T-cell (primary cell): ENCODE data around the gene LILRA6. TPM values are rescaled to one million over a fixed set of nuclear protein-coding genes. Genes with fewer than 3 reads are reported as not detected.
A peak's percentile ranks its signal among the peaks of the same experiment; 100 is the strongest.
"Not testable (repeated sequence)": the region's sequence is repeated elsewhere in the genome, so short reads cannot be mapped to it uniquely, and the experiment has no call there.

ENCODE experiments used
- ATAC-seq, 4 experiments: fragments of 200-7000 bp in 3 of 4; fragments of 150-1000 bp in 1 of 4; cut with Tn5 transposase; replicated peaks in 1 of 4; 1 replicate in 3 of 4; 2 replicates in 1 of 4; pipeline ENCODE4 v1.10.0; 2021; ENCODE audit warnings: moderate library complexity in 3 of 4, mild to moderate bottlenecking in 2 of 4, moderate number of reproducible peaks in 1 of 4
- CTCF ChIA-PET, 2 donors: fragments of 300-600 bp; sonication (Branson Sonifier 250); formaldehyde crosslinking; loops; one replicate each; lab custom pipeline; 2022; ENCODE audit warnings: antibody characterized with exemption in 2 of 2; lab: Charles Lee
- POLR2A ChIA-PET, 2 donors: fragments of 300-600 bp; sonication (Branson Sonifier 250); formaldehyde crosslinking; loops; one replicate each; lab custom pipeline; 2022; ENCODE audit warnings: antibody characterized with exemption in 2 of 2; lab: Charles Lee
- DNase-seq, 35 experiments: peaks; one replicate each; pipeline versions ENCODE4 v3.0.0 to v3.0.0-alpha.2; 2013 to 2023
- H3K27ac ChIP-seq: one replicate; pipeline ENCODE4 v1.5.1; 2013; ENCODE audit warnings: low read length
- H3K27me3 ChIP-seq, 2 experiments: replicated peaks in 1 of 2; 1 replicate in 1 of 2; 2 replicates in 1 of 2; pipeline versions ENCODE4 v1.6.1 to v1.7.0; 2013; ENCODE audit warnings: low read length in 1 of 2, mixed read lengths in 1 of 2; ENCODE audit not compliant: control insufficient read depth in 2 of 2, insufficient read depth in 2 of 2; ENCODE audit errors: extremely low read depth in 1 of 2
- H3K36me3 ChIP-seq, 2 donors: 1 replicate in 1 of 2; 2 replicates in 1 of 2; pipeline versions ENCODE4 v1.6.1 to v1.7.0; 2013; ENCODE audit warnings: low read length in 1 of 2; ENCODE audit not compliant: control insufficient read depth in 2 of 2, insufficient read depth in 1 of 2; ENCODE audit errors: extremely low read depth in 1 of 2
- H3K4me1 ChIP-seq, 2 experiments: 1 replicate in 1 of 2; 2 replicates in 1 of 2; pipeline versions ENCODE4 v1.6.1 to v1.7.0; 2013; ENCODE audit warnings: low read length in 2 of 2, mixed read lengths in 1 of 2; ENCODE audit not compliant: insufficient read depth in 2 of 2, control insufficient read depth in 1 of 2; ENCODE audit errors: extremely low read depth in 1 of 2
- H3K4me3 ChIP-seq, 2 donors: 1 replicate in 1 of 2; 2 replicates in 1 of 2; pipeline versions ENCODE4 v1.5.1 to v1.7.0; 2013; ENCODE audit warnings: mild to moderate bottlenecking in 2 of 2, low read length in 1 of 2, moderate library complexity in 1 of 2; ENCODE audit not compliant: control insufficient read depth in 1 of 2; ENCODE audit errors: extremely low read depth in 1 of 2
- H3K9me3 ChIP-seq: 2 replicates; pipeline ENCODE4 v1.7.0; 2013
- H3K27ac Mint-ChIP-seq, 2 donors: one replicate each; pipeline ENCODE4 v1.8.0; 2020 to 2021; ENCODE audit warnings: mild to moderate bottlenecking in 2 of 2, mixed read lengths in 2 of 2
- H3K27me3 Mint-ChIP-seq, 2 donors: one replicate each; pipeline ENCODE4 v1.8.0; 2021 to 2022; ENCODE audit warnings: mixed read lengths in 2 of 2
- H3K36me3 Mint-ChIP-seq: one replicate; pipeline ENCODE4 v1.8.0; 2021; ENCODE audit warnings: mixed read lengths
- H3K4me1 Mint-ChIP-seq, 3 donors: one replicate each; pipeline ENCODE4 v1.8.0; 2020 to 2022; ENCODE audit warnings: mixed read lengths in 3 of 3, mild to moderate bottlenecking in 1 of 3
- H3K4me3 Mint-ChIP-seq, 3 donors: one replicate each; pipeline ENCODE4 v1.8.0; 2020 to 2022; ENCODE audit warnings: mild to moderate bottlenecking in 3 of 3, mixed read lengths in 3 of 3, moderate library complexity in 3 of 3
- H3K9me3 Mint-ChIP-seq, 3 donors: one replicate each; pipeline ENCODE4 v1.8.0; 2020 to 2022; ENCODE audit warnings: mixed read lengths in 3 of 3
- WGBS: methylation state at CpG from one replicate; pipeline ENCODE4 v1.1.5; 2013; ENCODE audit warnings: missing lambda C conversion rate; ENCODE audit not compliant: insufficient coverage; 5-methylcytosine and 5-hydroxymethylcytosine counted together
- total RNA-seq, 35 experiments: library from RNA in 6 of 35; stranded (reverse) in 6 of 35; fragments of 120-200 nt in 1 of 35; gene quantifications; one replicate each; pipeline versions ENCODE4 v1.2.1 to v1.2.4 and lab custom pipeline; 2013 to 2026

The LILRA6 gene
- total RNA-seq, 5 donors from 2014 or later (not counting 1 experiment from before 2014, with no cell fraction given): 0.13 to 0.58 (median 0.43) TPM; not detected in 2

GRCh38 chr19:54214734-54215133 lies 27.9 kb downstream of the LILRA6 start:
- peaks cover 17 to 23% (median 21%) of the 10 kb centered on the region in 3 donors for H3K4me1 Mint-ChIP-seq
- H3K27me3 Mint-ChIP-seq, POLR2A ChIA-PET, H3K36me3 Mint-ChIP-seq, DNase-seq, ATAC-seq, H3K9me3 ChIP-seq, H3K4me3 Mint-ChIP-seq, H3K36me3 ChIP-seq, H3K27ac Mint-ChIP-seq, H3K9me3 Mint-ChIP-seq, CTCF ChIA-PET, H3K4me3 ChIP-seq, H3K27ac ChIP-seq, H3K27me3 ChIP-seq: not testable (repeated sequence)
- no CpG with 5 or more reads among the region's 19 CpGs for WGBS
- peaks cover 0 to 19% of the 10 kb centered on the region in 2 experiments for H3K4me1 ChIP-seq

GRCh38 chr19:54214217-54214616 lies 28.4 kb downstream of the LILRA6 start:
- peaks cover 22 to 27% (median 25%) of the 10 kb centered on the region in 3 donors for H3K4me1 Mint-ChIP-seq
- no CpG with 5 or more reads among the region's 5 CpGs for WGBS
- H3K36me3 ChIP-seq, CTCF ChIA-PET, H3K27me3 ChIP-seq, DNase-seq, POLR2A ChIA-PET, H3K4me3 ChIP-seq, H3K4me3 Mint-ChIP-seq, H3K27me3 Mint-ChIP-seq, H3K9me3 Mint-ChIP-seq, H3K9me3 ChIP-seq, H3K27ac ChIP-seq, ATAC-seq, H3K36me3 Mint-ChIP-seq, H3K27ac Mint-ChIP-seq: not testable (repeated sequence)
- H3K4me1 ChIP-seq: peaks cover 0 to 24% of the 10 kb centered on the region in 2 experiments

- H3K4me1 Mint-ChIP-seq: peaks cover 50 to 55% (median 51%) of the 10 kb centered on the region in 3 donors
These were observed 31.4 kb downstream of the LILRA6 start for GRCh38 chr19:54211235-54211634.

GRCh38 chr19:54209811-54210494 lies 32.6 kb downstream of the LILRA6 start:
- H3K27me3 ChIP-seq: no peaks in the 10 kb centered on the region
- no peaks in the 10 kb centered on the region for H3K9me3 ChIP-seq
- H3K9me3 Mint-ChIP-seq: no peaks in the 10 kb centered on the region
- H3K36me3 ChIP-seq: peaks cover 15 to 31% of the 10 kb centered on the region in 2 donors
- H3K4me1 ChIP-seq: peaks cover 0 to 64% of the 10 kb centered on the region in 2 experiments
- no peaks in the 10 kb centered on the region for H3K27me3 Mint-ChIP-seq
- peak overlapping the region; percentile 64 for H3K27ac ChIP-seq
- POLR2A ChIA-PET: interaction anchor here in 1 of 2 donors (0.7 kb wide), 2 partner anchors 20 to 37 kb away, joined by 3 to 6 read pairs; no protein-coding TSS in a partner anchor
- H3K4me3 Mint-ChIP-seq: peak overlapping the region in 2 of 3 donors; percentile 18 to 40
- H3K27ac Mint-ChIP-seq: peak overlapping the region; percentile 68 to 72
- DNase-seq (peak in 17 of 35 experiments; percentile 8 to 56 (median 32)), ATAC-seq (no peak)
- CTCF ChIA-PET: interaction anchor here in 1 of 2 donors (0.5 to 1.7 kb wide), 2 partner anchors 21 to 1499 kb away, joined by 3 to 12 read pairs; partner anchors contain the start of gene MBOAT7
- H3K36me3 Mint-ChIP-seq: peaks cover 31% of the 10 kb centered on the region
- 32% methylated on average over 10 of the region's 10 CpGs for WGBS
- peaks cover 61 to 65% (median 62%) of the 10 kb centered on the region in 3 donors for H3K4me1 Mint-ChIP-seq
- H3K4me3 ChIP-seq: no peak overlapping the region

More at GRCh38 chr19:54211235-54211634, 31.4 kb downstream of the LILRA6 start:
- WGBS: 73% methylated on average over 10 of the region's 12 CpGs
- H3K4me1 ChIP-seq: peaks cover 0 to 54% of the 10 kb centered on the region in 2 experiments
- H3K27ac Mint-ChIP-seq: peak overlapping the region; percentile 53 to 60
- H3K27me3 Mint-ChIP-seq: no peaks in the 10 kb centered on the region
- no peak for DNase-seq
- peak overlapping the region; percentile 64 for H3K27ac ChIP-seq
- peak overlapping the region in 2 of 3 donors; percentile 18 to 31 for H3K4me3 Mint-ChIP-seq
- H3K9me3 ChIP-seq: no peaks in the 10 kb centered on the region
- POLR2A ChIA-PET: interaction anchor here in 1 of 2 donors (1.0 kb wide), 2 partner anchors 21 to 22 kb away, joined by 4 read pairs; partner anchors contain the start of genes MBOAT7 and TSEN34
- CTCF ChIA-PET: interaction anchor here in 1 of 2 donors (0.7 to 1.7 kb wide), 4 partner anchors 21 to 357 kb away, joined by 3 to 12 read pairs (median 6); partner anchors contain the start of genes CNOT3, MBOAT7 and TSEN34
- ATAC-seq: peak in 1 of 4 experiments; percentile 6
- no peaks in the 10 kb centered on the region for H3K9me3 Mint-ChIP-seq
- no peaks in the 10 kb centered on the region for H3K27me3 ChIP-seq
- no peak overlapping the region for H3K4me3 ChIP-seq
- peaks cover 7 to 19% of the 10 kb centered on the region in 2 donors for H3K36me3 ChIP-seq
- H3K36me3 Mint-ChIP-seq: peaks cover 21% of the 10 kb centered on the region

- H3K9me3 Mint-ChIP-seq: no peaks in the 10 kb centered on the region
- WGBS: 82% methylated on average over 21 of the region's 24 CpGs
- no peak for DNase-seq
- H3K36me3 Mint-ChIP-seq: peaks cover 33% of the 10 kb centered on the region
- no peaks in the 10 kb centered on the region for H3K27me3 Mint-ChIP-seq
- peaks cover 17 to 38% of the 10 kb centered on the region in 2 donors for H3K36me3 ChIP-seq
- peak overlapping the region in 1 of 3 donors; percentile 18 for H3K4me3 Mint-ChIP-seq
- no peak for ATAC-seq
- H3K27ac ChIP-seq: no peak overlapping the region
- ChIA-PET CTCF (interaction anchor here in 1 of 2 donors (0.5 kb wide), 1 partner anchor 1500 kb away, joined by 3 read pairs; no protein-coding TSS in a partner anchor), POLR2A (no interaction called here)
- H3K27ac Mint-ChIP-seq: no peak overlapping the region
- no peaks in the 10 kb centered on the region for H3K27me3 ChIP-seq
- H3K9me3 ChIP-seq: no peaks in the 10 kb centered on the region
- peaks cover 69 to 73% (median 70%) of the 10 kb centered on the region in 3 donors for H3K4me1 Mint-ChIP-seq
- H3K4me3 ChIP-seq: no peak overlapping the region
- H3K4me1 ChIP-seq: peaks cover 0 to 70% of the 10 kb centered on the region in 2 experiments
These were observed 33.4 kb downstream of the LILRA6 start for GRCh38 chr19:54209058-54209810.

- Mint-ChIP-seq H3K4me1 (peaks cover 74 to 78% (median 75%) of the 10 kb centered on the region in 3 donors), H3K4me3 (peak overlapping the region in 1 of 3 donors; percentile 66), H3K9me3 (no peaks in the 10 kb centered on the region), H3K27ac (peak overlapping the region; percentile 17 to 77), H3K36me3 (peaks cover 36% of the 10 kb centered on the region), H3K27me3 (no peaks in the 10 kb centered on the region)
- Histone ChIP-seq H3K4me3 (no peak overlapping the region), H3K4me1 (peaks cover 0 to 75% of the 10 kb centered on the region in 2 experiments), H3K36me3 (peaks cover 19 to 44% of the 10 kb centered on the region in 2 donors), H3K27ac (no peak overlapping the region), H3K27me3 (no peaks in the 10 kb centered on the region), H3K9me3 (no peaks in the 10 kb centered on the region)
- no peak for DNase-seq
- ChIA-PET CTCF (no interaction called here), POLR2A (no interaction called here)
- WGBS: 100% methylated on average over 2 of the region's 8 CpGs
- no peak for ATAC-seq
These were observed 33.9 kb downstream of the LILRA6 start for GRCh38 chr19:54208784-54209057.
